Motor neuron (in vitro differentiated cells): Measurements from ENCODE around the gene SAMD5. TPM values are rescaled to one million over a fixed set of nuclear protein-coding genes. Genes with fewer than 3 reads are reported as not detected.

Experiments used
- ATAC-seq, 8 experiments: fragments of 200-7000 bp; cut with Tn5 transposase; replicated peaks in 6 of 8; 2 replicates each; pipeline ENCODE4 v1.8.0; 2021; ENCODE audit warnings: mild to moderate bottlenecking in 8 of 8, moderate library complexity in 8 of 8
- H3K27ac ChIP-seq, 2 donors: fragments of 250-450 bp; sonication (Bioruptor Pico); 2 replicates each; pipeline ENCODE4 v1.9.0; 2021; ENCODE audit warnings: antibody characterized with exemption in 2 of 2, mild to moderate bottlenecking in 2 of 2, moderate library complexity in 1 of 2
- H3K4me1 ChIP-seq, 2 donors: fragments of 250-450 bp; sonication (Bioruptor Pico); replicated peaks in 1 of 2; 2 replicates each; pipeline ENCODE4 v1.6.1; 2021; ENCODE audit warnings: antibody characterized with exemption in 2 of 2, mild to moderate bottlenecking in 2 of 2, moderate library complexity in 1 of 2
- H3K4me3 ChIP-seq, 5 donors: fragments of 250-450 bp; sonication (Bioruptor Pico); 2 replicates each; pipeline ENCODE4 v1.9.0; 2021; ENCODE audit warnings: antibody characterized with exemption in 5 of 5, mild to moderate bottlenecking in 5 of 5, moderate library complexity in 4 of 5
- WGBS, 10 experiments: fragments of 450-650 bp; shearing (Covaris generic); methylation state at CpG; one replicate each; pipeline ENCODE4 v1.0.0; 2022; 5-methylcytosine and 5-hydroxymethylcytosine counted together
- in situ Hi-C, 9 experiments: fragments of 400-800 bp; cut with MboI; loops; one replicate each; pipeline ENCODE4 v1.15.0; 2021; ENCODE audit warnings: low sequenced_read_pairs in 9 of 9, low pct_unique_long_range_greater_than_20kb in 2 of 9; ENCODE audit not compliant: unreplicated experiment in 9 of 9
- total RNA-seq, 8 experiments: library from RNA; unstranded; fragments of 300-600 nt; gene quantifications; 2 replicates each; pipeline versions ENCODE4 v1.2.3 to v1.2.4, GENCODE V29; 2022

The SAMD5 gene
- total RNA-seq, 8 experiments from 2014 or later: 3.1 to 62.4 (median 6.4) TPM

- in situ Hi-C loops: loop anchor here in 6 of 9 experiments (25.0 kb wide), 5 partner anchors 155 to 955 kb away; no protein-coding TSS in a partner anchor
- H3K27ac ChIP-seq: peak overlapping the region; percentile 6 to 24
- peak; percentile 2 to 36 (median 20) for ATAC-seq
- H3K4me3 ChIP-seq: peak overlapping the region; percentile 50 to 64 (median 55)
- 0 to 8% (median 0%) methylated on average over 1 to 16 of the region's 52 CpGs; no CpG with 5 or more reads in 3 of the 10 experiments for WGBS, 10 experiments
- peaks cover 0 to 16% of the 10 kb centered on the region in 2 donors for H3K4me1 ChIP-seq
Observed at GRCh38 chr6:147507162-147508041, 1.1 kb upstream of the SAMD5 start.

GRCh38 chr6:147508866-147509608 is 547 bp downstream of the SAMD5 start:
- in situ Hi-C loops: loop anchor here in 6 of 9 experiments (25.0 kb wide), 5 partner anchors 153 to 953 kb away; no protein-coding TSS in a partner anchor

GRCh38 chr6:147509891-147510290 is 1.4 kb downstream of the SAMD5 start:
- ATAC-seq: no peak
- Histone ChIP-seq H3K4me1 (peaks cover 0 to 3% of the 10 kb centered on the region in 2 donors), H3K4me3 (peak overlapping the region; percentile 50 to 64 (median 55)), H3K27ac (no peak overlapping the region)
- in situ Hi-C loops: loop anchor here in 6 of 9 experiments (25.0 kb wide), 5 partner anchors 152 to 952 kb away; no protein-coding TSS in a partner anchor
- 14 to 73% (median 53%) methylated on average over 3 to 7 of the region's 7 CpGs; no CpG with 5 or more reads in 1 of the 10 experiments for WGBS, 10 experiments

More at GRCh38 chr6:147508866-147509608, 547 bp downstream of the SAMD5 start:
- 0 to 60% (median 4%) methylated on average over 1 to 24 of the region's 73 CpGs; no CpG with 5 or more reads in 3 of the 10 experiments for WGBS, 10 experiments
- Histone ChIP-seq H3K4me3 (peak overlapping the region; percentile 50 to 64 (median 55)), H3K27ac (no peak overlapping the region), H3K4me1 (peaks cover 0 to 5% of the 10 kb centered on the region in 2 donors)
- ATAC-seq: peak; percentile 4 to 39 (median 30)

- peak overlapping the region; percentile 50 to 64 (median 55) for H3K4me3 ChIP-seq
- no peak for ATAC-seq
- peaks cover 0 to 3% of the 10 kb centered on the region in 2 donors for H3K4me1 ChIP-seq
- in situ Hi-C loops: loop anchor here in 6 of 9 experiments (25.0 kb wide), 5 partner anchors 151 to 951 kb away; no protein-coding TSS in a partner anchor
- WGBS, 10 experiments: 10 to 87% (median 59%) methylated on average over 1 to 5 of the region's 5 CpGs; no CpG with 5 or more reads in 1 of the 10 experiments
- H3K27ac ChIP-seq: no peak overlapping the region
Observed at GRCh38 chr6:147510929-147511590, 2.6 kb downstream of the SAMD5 start.

- WGBS, 10 experiments: 11 to 100% (median 66%) methylated on average over 2 of the region's 2 CpGs
- in situ Hi-C loops: loop anchor here in 6 of 9 experiments (25.0 kb wide), 5 partner anchors 147 to 947 kb away; no protein-coding TSS in a partner anchor
- Histone ChIP-seq H3K27ac (no peak overlapping the region), H3K4me1 (no peaks in the 10 kb centered on the region), H3K4me3 (no peak overlapping the region)
- ATAC-seq: no peak
Observed at GRCh38 chr6:147514831-147515230, 6.3 kb downstream of the SAMD5 start.

- in situ Hi-C loops: loop anchor here in 6 of 9 experiments (25.0 kb wide), 5 partner anchors 147 to 947 kb away; no protein-coding TSS in a partner anchor
- ATAC-seq: no peak
- 8 to 100% (median 63%) methylated on average over 1 to 2 of the region's 2 CpGs; no CpG with 5 or more reads in 2 of the 10 experiments for WGBS, 10 experiments
- Histone ChIP-seq H3K4me1 (no peaks in the 10 kb centered on the region), H3K4me3 (no peak overlapping the region), H3K27ac (no peak overlapping the region)
Observed at GRCh38 chr6:147515327-147515726, 6.8 kb downstream of the SAMD5 start.

GRCh38 chr6:147522597-147522996 is 14.1 kb downstream of the SAMD5 start:
- in situ Hi-C loops: loop anchor here in 6 of 9 experiments (25.0 kb wide), 5 partner anchors 140 to 940 kb away; no protein-coding TSS in a partner anchor
- WGBS, 10 experiments: 86 to 100% (median 100%) methylated on average over 1 of the region's 1 CpG; no CpG with 5 or more reads in 3 of the 10 experiments
- no peak for ATAC-seq

DNA sequence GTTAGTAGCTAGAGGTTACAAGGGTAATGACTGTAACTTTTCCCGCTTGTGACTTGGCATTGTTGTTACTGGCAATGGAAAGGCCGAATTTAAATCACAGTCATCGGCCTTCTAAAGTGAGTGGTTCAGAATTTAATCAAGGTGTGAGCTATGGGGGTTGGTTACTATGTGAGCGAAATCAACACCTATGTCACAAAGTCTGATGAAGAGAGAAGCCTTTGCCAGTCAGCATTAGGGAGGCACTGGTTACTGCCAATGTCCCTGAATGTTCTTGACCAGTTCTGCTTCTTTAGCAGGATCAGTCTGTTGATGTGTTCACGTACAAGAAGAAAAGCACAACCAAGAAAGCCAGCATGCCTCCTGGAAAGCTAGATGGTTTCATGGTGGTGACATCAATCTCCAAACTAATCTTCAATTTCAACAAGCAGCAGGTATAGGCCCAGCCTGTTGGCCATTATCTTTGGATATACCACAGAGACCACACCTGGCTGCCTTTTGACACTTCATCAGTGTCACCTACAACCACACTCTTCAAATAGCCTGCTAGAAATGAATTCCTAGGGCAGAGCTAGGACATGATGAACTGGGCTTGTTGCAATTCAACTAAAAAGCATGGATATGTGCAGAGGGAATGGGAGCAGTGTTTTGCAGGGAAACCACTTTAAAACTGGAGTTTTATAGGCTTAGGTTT is 17.2 kb downstream of the SAMD5 start:
- ATAC-seq: no peak
- H3K4me3 ChIP-seq: no peak overlapping the region
- WGBS, 10 experiments: 66 to 94% (median 84%) methylated on average over 1 to 5 of the region's 5 CpGs
- in situ Hi-C loops: no loop called here
- H3K27ac ChIP-seq: no peak overlapping the region
- peaks cover 0 to 16% of the 10 kb centered on the region in 2 donors for H3K4me1 ChIP-seq

More at GRCh38 chr6:147522597-147522996, 14.1 kb downstream of the SAMD5 start:
- Histone ChIP-seq H3K4me1 (no peaks in the 10 kb centered on the region), H3K4me3 (no peak overlapping the region), H3K27ac (no peak overlapping the region)

GRCh38 chr6:147527197-147527596 is 18.7 kb downstream of the SAMD5 start:
- ATAC-seq: peak in 3 of 8 experiments; percentile 57 to 83 (median 61)
- WGBS, 10 experiments: 0 to 100% (median 61%) methylated on average over 1 to 4 of the region's 4 CpGs; no CpG with 5 or more reads in 2 of the 10 experiments
- Histone ChIP-seq H3K4me1 (peaks cover 0 to 16% of the 10 kb centered on the region in 2 donors), H3K4me3 (no peak overlapping the region), H3K27ac (no peak overlapping the region)
- in situ Hi-C loops: no loop called here

GRCh38 chr6:147528511-147529145 is 20.1 kb downstream of the SAMD5 start:
- no peak overlapping the region for H3K27ac ChIP-seq
- in situ Hi-C loops: no loop called here
- H3K4me3 ChIP-seq: no peak overlapping the region
- H3K4me1 ChIP-seq: peaks cover 0 to 16% of the 10 kb centered on the region in 2 donors
- ATAC-seq: peak in 6 of 8 experiments; percentile 13 to 94 (median 58)
